ENCODE data around the gene ZNF444.
"Not testable (repeated sequence)": the region's sequence is repeated elsewhere in the genome, so short reads cannot be mapped to it uniquely, and the experiment has no call there.

DNA sequence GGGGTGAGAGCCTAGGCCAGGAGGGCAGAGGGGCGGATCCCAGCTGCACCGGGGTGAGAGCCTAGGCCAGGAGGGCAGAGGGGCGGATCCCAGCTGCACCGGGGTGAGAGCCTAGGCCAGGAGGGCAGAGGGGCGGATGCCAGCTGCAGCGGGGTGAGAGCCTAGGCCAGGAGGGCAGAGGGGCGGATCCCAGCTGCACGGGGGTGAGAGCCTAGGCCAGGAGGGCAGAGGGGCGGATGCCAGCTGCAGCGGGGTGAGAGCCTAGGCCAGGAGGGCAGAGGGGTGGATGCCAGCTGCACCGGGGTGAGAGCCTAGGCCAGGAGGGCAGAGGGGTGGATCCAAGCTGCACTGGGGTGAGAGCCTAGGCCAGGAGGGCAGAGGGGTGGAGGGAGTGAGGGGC, 35.2 kb downstream of the ZNF444 start:
- TF ChIP-seq, protein P1, sequence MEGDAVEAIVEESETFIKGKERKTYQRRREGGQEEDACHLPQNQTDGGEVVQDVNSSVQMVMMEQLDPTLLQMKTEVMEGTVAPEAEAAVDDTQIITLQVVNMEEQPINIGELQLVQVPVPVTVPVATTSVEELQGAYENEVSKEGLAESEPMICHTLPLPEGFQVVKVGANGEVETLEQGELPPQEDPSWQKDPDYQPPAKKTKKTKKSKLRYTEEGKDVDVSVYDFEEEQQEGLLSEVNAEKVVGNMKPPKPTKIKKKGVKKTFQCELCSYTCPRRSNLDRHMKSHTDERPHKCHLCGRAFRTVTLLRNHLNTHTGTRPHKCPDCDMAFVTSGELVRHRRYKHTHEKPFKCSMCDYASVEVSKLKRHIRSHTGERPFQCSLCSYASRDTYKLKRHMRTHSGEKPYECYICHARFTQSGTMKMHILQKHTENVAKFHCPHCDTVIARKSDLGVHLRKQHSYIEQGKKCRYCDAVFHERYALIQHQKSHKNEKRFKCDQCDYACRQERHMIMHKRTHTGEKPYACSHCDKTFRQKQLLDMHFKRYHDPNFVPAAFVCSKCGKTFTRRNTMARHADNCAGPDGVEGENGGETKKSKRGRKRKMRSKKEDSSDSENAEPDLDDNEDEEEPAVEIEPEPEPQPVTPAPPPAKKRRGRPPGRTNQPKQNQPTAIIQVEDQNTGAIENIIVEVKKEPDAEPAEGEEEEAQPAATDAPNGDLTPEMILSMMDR (conservative IDR thresholded peaks at IDR 0.05; ENCODE audit: low read length), result not testable (repeated sequence)
- TF ChIP-seq EZH2phosphoT487 (IDR thresholded peaks at IDR 0.05; ENCODE audit: borderline replicate concordance, low read depth, low read length), result not testable (repeated sequence)
